Activated T-cell treated with anti-CD3 and anti-CD28 coated beads, Interleukin-2, amount 50 U/mL, for 24 hours (primary cell): Measurements from ENCODE around the gene RGP1.

Source experiments
- DNase-seq: peaks from one replicate; pipeline ENCODE4 v3.0.0-alpha.2; 2020
- H3K27ac Mint-ChIP-seq: 2 replicates; pipeline ENCODE4 v1.8.0; 2020; ENCODE audit warnings: mild to moderate bottlenecking, mixed read lengths
- H3K27me3 Mint-ChIP-seq: 2 replicates; pipeline ENCODE4 v1.8.0; 2020; ENCODE audit warnings: mixed read lengths
- H3K36me3 Mint-ChIP-seq: 2 replicates; pipeline ENCODE4 v1.8.0; 2020; ENCODE audit warnings: low read depth, mixed read lengths
- H3K4me1 Mint-ChIP-seq: 2 replicates; pipeline ENCODE4 v1.8.0; 2020; ENCODE audit warnings: low read depth, mixed read lengths
- H3K4me3 Mint-ChIP-seq: 2 replicates; pipeline ENCODE4 v1.8.0; 2020; ENCODE audit warnings: mild to moderate bottlenecking, moderate library complexity, mixed read lengths
- H3K9me3 Mint-ChIP-seq: 2 replicates; pipeline ENCODE4 v1.8.0; 2020; ENCODE audit warnings: mixed read lengths

Gene RGP1

DNA sequence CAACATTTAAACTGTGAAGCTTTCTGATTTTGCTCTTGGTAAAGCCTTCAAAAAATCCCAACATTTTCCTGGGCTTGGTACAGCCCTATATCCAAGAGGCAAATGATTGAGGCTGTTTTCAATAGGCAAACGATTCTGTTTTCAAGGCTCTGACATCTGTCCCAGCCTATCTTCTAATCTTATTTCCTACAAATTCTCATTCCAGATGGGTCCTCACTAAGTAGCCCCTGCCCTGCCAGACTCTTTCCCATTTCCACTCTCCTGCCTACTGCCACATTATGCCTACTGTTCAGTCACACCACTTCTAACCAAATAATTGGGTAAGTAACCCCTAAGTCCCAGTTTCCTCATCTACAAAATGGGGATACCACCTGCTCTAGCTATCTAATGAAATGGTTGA lies 3.5 kb upstream of the RGP1 start:
- no peaks in the 10 kb centered on the region for H3K27me3 Mint-ChIP-seq
- H3K4me3 Mint-ChIP-seq, result peak overlapping the region; percentile 90
- H3K4me1 Mint-ChIP-seq, result peaks cover 56% of the 10 kb centered on the region
- H3K27ac Mint-ChIP-seq, result peak overlapping the region; percentile 12
- no peak for DNase-seq
- no peaks in the 10 kb centered on the region for H3K9me3 Mint-ChIP-seq
- peaks cover 83% of the 10 kb centered on the region for H3K36me3 Mint-ChIP-seq

GRCh38 chr9:35746583-35746982 lies 2.5 kb upstream of the RGP1 start:
- Mint-ChIP-seq H3K36me3 (peaks cover 83% of the 10 kb centered on the region), H3K4me3 (peak overlapping the region; percentile 90), H3K9me3 (no peaks in the 10 kb centered on the region), H3K4me1 (peaks cover 56% of the 10 kb centered on the region), H3K27ac (no peak overlapping the region), H3K27me3 (no peaks in the 10 kb centered on the region)
- DNase-seq, result no peak

GRCh38 chr9:35748242-35748857 lies 737 bp upstream of the RGP1 start:
- Mint-ChIP-seq H3K36me3 (peaks cover 83% of the 10 kb centered on the region), H3K4me1 (peaks cover 45% of the 10 kb centered on the region), H3K9me3 (no peaks in the 10 kb centered on the region), H3K27me3 (no peaks in the 10 kb centered on the region), H3K4me3 (peak overlapping the region; percentile 90), H3K27ac (peak overlapping the region; percentile 84)
- DNase-seq, result no peak

DNA sequence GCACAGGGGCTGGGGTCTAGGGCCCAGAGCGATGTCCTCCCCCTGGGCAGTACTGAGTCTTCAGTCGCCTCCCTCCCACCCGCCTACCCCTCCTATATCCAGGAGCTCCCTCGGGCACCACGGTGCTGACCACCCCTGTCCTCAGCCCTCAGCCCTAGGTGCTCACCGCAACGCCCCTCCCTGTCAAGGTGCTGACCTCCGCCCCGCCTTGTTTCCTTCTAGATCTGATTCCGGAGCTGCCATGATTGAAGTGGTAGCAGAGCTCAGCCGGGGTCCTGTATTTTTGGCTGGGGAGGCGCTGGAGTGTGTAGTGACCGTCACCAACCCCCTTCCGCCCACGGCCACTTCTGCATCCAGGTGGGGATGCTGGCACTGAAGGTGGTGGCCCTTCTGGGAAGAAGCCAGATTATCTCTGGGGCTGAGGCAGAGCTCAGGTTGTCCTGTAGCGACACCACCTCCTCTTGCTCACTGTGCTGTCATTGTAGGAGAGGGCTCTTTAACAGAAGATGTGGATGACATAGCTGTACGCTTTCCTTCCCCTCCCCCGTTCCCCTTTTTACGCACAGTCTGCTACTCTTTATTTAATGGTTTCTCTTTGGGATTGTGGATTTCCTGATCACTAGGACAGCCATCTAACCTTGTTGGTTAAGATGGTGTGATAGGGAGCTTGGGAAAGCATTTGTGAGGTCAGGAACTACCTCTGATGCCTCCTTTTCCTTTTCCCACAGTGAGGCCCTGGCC lies 598 bp downstream of the RGP1 start:
- H3K4me3 Mint-ChIP-seq, result peak overlapping the region; percentile 91
- peaks cover 78% of the 10 kb centered on the region for H3K36me3 Mint-ChIP-seq
- no peaks in the 10 kb centered on the region for H3K27me3 Mint-ChIP-seq
- H3K4me1 Mint-ChIP-seq, result peaks cover 40% of the 10 kb centered on the region
- H3K27ac Mint-ChIP-seq, result peak overlapping the region; percentile 93
- no peak for DNase-seq
- H3K9me3 Mint-ChIP-seq, result no peaks in the 10 kb centered on the region

- no peaks in the 10 kb centered on the region for H3K9me3 Mint-ChIP-seq
- peaks cover 39% of the 10 kb centered on the region for H3K4me1 Mint-ChIP-seq
- peak overlapping the region; percentile 91 for H3K4me3 Mint-ChIP-seq
- H3K27me3 Mint-ChIP-seq, result no peaks in the 10 kb centered on the region
- H3K36me3 Mint-ChIP-seq, result peaks cover 77% of the 10 kb centered on the region
- no peak for DNase-seq
- peak overlapping the region; percentile 93 for H3K27ac Mint-ChIP-seq
Measured at GRCh38 chr9:35750256-35750531, 1.1 kb downstream of the RGP1 start.

GRCh38 chr9:35753466-35753865 lies 4.4 kb downstream of the RGP1 start:
- Mint-ChIP-seq H3K27me3 (no peaks in the 10 kb centered on the region), H3K4me3 (no peak overlapping the region), H3K27ac (no peak overlapping the region), H3K36me3 (peaks cover 64% of the 10 kb centered on the region), H3K9me3 (no peaks in the 10 kb centered on the region), H3K4me1 (peaks cover 31% of the 10 kb centered on the region)
- no peak for DNase-seq

GRCh38 chr9:35754264-35754663 lies 5.2 kb downstream of the RGP1 start, which contains the start of gene MSMP:
Gene MSMP (minus strand): TSS chr9:35754276. CDS start chr9:35754129, 147 bp downstream.
- no peaks in the 10 kb centered on the region for H3K9me3 Mint-ChIP-seq
- no peak within 1 kb of the TSS for H3K4me3 Mint-ChIP-seq
- H3K27me3 Mint-ChIP-seq, result no peaks in the 10 kb centered on the region
- H3K4me1 Mint-ChIP-seq, result peaks cover 37% of the 10 kb centered on the region
- no peak for DNase-seq
- peak within 1 kb of the TSS; percentile 27 for H3K27ac Mint-ChIP-seq
- H3K36me3 Mint-ChIP-seq, result peaks cover 60% of the 10 kb centered on the region

DNA sequence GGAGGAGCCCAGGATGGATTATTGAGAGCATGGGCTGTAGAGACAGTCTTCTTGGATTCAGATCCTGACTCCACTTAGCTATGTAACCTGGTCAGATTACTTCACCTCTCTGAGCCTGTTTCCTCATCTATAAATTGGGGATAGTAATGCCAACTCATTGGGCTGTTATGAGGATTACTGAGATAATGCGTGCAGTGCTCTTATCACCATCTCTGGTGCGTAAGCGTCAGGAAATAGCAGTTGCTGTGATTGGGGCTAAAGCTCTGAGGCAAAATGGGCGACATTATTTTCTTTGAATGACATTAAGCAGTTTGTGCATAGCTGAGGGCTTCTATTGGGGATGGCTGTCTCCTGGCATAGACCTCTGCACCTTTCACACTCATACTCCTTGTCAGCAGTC lies 6.0 kb downstream of the RGP1 start:
- Mint-ChIP-seq H3K36me3 (peaks cover 59% of the 10 kb centered on the region), H3K4me3 (no peak overlapping the region), H3K27me3 (no peaks in the 10 kb centered on the region), H3K4me1 (peaks cover 38% of the 10 kb centered on the region), H3K27ac (peak overlapping the region; percentile 27), H3K9me3 (no peaks in the 10 kb centered on the region)
- no peak for DNase-seq

DNA sequence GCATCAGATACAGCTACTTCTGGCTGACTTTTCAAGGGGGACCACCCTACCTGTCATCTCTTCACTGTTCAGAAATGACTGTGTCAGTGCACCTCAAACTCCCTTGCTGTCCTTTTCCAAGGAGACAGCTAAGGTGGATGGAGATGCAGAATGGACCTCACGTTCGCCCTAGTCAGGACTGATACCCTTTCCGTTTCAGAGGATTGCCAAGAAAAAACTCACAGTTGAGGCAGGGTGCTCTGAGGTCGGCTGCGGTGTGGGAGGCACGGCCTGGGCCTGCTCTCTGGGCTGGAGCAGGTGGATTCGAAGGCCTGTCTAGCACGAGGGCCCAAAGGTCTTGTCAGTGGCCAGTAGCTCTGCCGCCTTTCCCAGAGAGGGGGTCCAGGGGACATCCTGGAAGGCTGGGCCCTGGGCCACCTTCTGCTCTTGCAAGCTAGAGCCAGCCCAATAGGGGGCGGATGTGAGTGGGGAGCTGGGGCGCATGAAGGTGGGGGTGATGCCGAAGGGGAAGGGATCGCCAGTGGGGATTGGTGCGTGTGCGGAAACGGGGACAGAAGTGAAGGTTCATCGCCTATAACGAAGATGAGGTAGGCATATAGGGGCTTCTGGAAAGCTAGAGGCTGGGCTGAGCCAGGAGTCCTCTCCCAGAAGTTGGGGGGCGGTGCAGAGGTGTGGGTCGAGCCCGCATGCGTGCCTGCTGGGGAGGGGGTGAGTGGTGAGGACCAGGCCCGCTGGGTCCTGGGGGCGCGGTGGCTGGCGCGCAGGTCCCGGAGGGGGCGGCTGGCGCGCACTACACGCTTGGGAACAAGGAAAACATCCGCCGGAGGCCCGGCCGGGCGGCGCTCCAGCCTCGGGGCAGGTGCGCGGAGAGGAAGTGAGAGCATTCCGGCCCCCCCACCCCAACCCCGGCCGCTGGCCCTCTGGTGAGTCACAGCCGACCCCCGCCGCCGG lies 7.5 kb downstream of the RGP1 start:
- H3K4me1 Mint-ChIP-seq, result peaks cover 40% of the 10 kb centered on the region

GRCh38 chr9:35757226-35757891 lies 8.3 kb downstream of the RGP1 start:
- Mint-ChIP-seq H3K4me1 (peaks cover 46% of the 10 kb centered on the region), H3K9me3 (no peaks in the 10 kb centered on the region), H3K36me3 (peaks cover 54% of the 10 kb centered on the region), H3K4me3 (peak overlapping the region; percentile 97), H3K27ac (peak overlapping the region; percentile 96), H3K27me3 (no peaks in the 10 kb centered on the region)
- DNase-seq, result peak; percentile 72

More for the DNA sequence above, 7.5 kb downstream of the RGP1 start:
- Mint-ChIP-seq H3K4me3 (peak overlapping the region; percentile 97), H3K36me3 (peaks cover 59% of the 10 kb centered on the region), H3K9me3 (no peaks in the 10 kb centered on the region), H3K27ac (peak overlapping the region; percentile 96), H3K27me3 (no peaks in the 10 kb centered on the region)
- DNase-seq, result peak; percentile 86

DNA sequence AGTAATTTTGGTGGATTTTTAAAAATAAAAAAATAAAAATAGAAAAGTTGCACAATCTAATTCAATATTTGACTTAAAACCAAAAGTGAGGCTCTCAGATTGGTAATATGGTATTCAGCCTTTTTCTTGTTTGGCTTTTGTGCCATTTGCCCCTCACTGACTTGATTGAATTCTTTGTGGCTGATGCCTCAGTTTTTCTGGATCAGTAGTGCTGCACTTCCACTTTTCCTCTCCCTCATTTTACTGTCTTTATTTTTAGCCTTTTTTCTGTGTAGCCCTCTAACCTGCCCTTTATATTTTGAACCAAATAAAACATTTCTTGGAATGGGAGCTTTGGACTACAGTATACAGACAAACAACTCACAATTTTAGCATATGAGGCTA lies 8.8 kb downstream of the RGP1 start:
- DNase-seq, result no peak
- Mint-ChIP-seq H3K4me1 (peaks cover 47% of the 10 kb centered on the region), H3K36me3 (peaks cover 49% of the 10 kb centered on the region), H3K9me3 (no peaks in the 10 kb centered on the region), H3K27me3 (no peaks in the 10 kb centered on the region), H3K4me3 (peak overlapping the region; percentile 97), H3K27ac (peak overlapping the region; percentile 58)

GRCh38 chr9:35758475-35759050 lies 9.5 kb downstream of the RGP1 start:
- no peaks in the 10 kb centered on the region for H3K27me3 Mint-ChIP-seq
- no peaks in the 10 kb centered on the region for H3K9me3 Mint-ChIP-seq
- no peak for DNase-seq
- H3K4me1 Mint-ChIP-seq, result peaks cover 50% of the 10 kb centered on the region
- H3K27ac Mint-ChIP-seq, result no peak overlapping the region
- H3K4me3 Mint-ChIP-seq, result peak overlapping the region; percentile 97
- H3K36me3 Mint-ChIP-seq, result peaks cover 44% of the 10 kb centered on the region

- no peak overlapping the region for H3K4me3 Mint-ChIP-seq
Measured at GRCh38 chr9:35759795-35760194, 10.7 kb downstream of the RGP1 start.

GRCh38 chr9:35760651-35761050 lies 11.6 kb downstream of the RGP1 start:
- Mint-ChIP-seq H3K36me3 (peaks cover 34% of the 10 kb centered on the region), H3K4me3 (no peak overlapping the region), H3K9me3 (no peaks in the 10 kb centered on the region), H3K27me3 (no peaks in the 10 kb centered on the region), H3K4me1 (peaks cover 54% of the 10 kb centered on the region), H3K27ac (no peak overlapping the region)
- DNase-seq, result no peak

More at GRCh38 chr9:35759795-35760194, 10.7 kb downstream of the RGP1 start:
- Mint-ChIP-seq H3K27me3 (no peaks in the 10 kb centered on the region), H3K4me1 (peaks cover 51% of the 10 kb centered on the region), H3K27ac (no peak overlapping the region), H3K9me3 (no peaks in the 10 kb centered on the region), H3K36me3 (peaks cover 37% of the 10 kb centered on the region)
- no peak for DNase-seq
